A549 (cell line): ENCODE data around the gene CR1.
"Not testable (repeated sequence)": the region's sequence is repeated elsewhere in the genome, so short reads cannot be mapped to it uniquely, and the experiment has no call there.

Source experiments
- CEBPB ChIP-seq, 2 experiments: fragments of >200 bp in 1 of 2; sonication (Bioruptor Twin) in 1 of 2; formaldehyde crosslinking in 1 of 2; IDR thresholded peaks; 2 replicates each; pipeline ENCODE4 v1.6.1; 2012 to 2016
- CHD2 ChIP-seq: fragments of 150-350 bp; IDR thresholded peaks from 2 replicates; pipeline ENCODE4 v1.6.1; 2014; ENCODE audit warnings: low read length; ENCODE audit not compliant: partially characterized antibody
- CHD4 ChIP-seq: fragments of 200-600 bp; sonication (generic); IDR thresholded peaks from 2 replicates; pipeline ENCODE4 v1.6.1; 2016; ENCODE audit warnings: antibody characterized with exemption, mild to moderate bottlenecking, borderline replicate concordance
- EP300 ChIP-seq, 2 experiments: fragments of >200 bp; sonication (Bioruptor Twin); formaldehyde crosslinking; IDR thresholded peaks; 2 replicates in 1 of 2; 3 replicates in 1 of 2; pipeline ENCODE4 v1.6.1; 2016 to 2017
- HOXA7 ChIP-seq: fragments of 250-450 bp; sonication (Bioruptor Pico); IDR thresholded peaks from 2 replicates; pipeline ENCODE4 v1.5.0; 2020; ENCODE audit warnings: mild to moderate bottlenecking, moderate library complexity
- POLR2A ChIP-seq: IDR thresholded peaks from 2 replicates; pipeline ENCODE4 v1.6.1; 2012; ENCODE audit warnings: mild to moderate bottlenecking, low read length
- RAD21 ChIP-seq, 2 experiments: fragments of >200 bp in 1 of 2; sonication (Bioruptor Twin) in 1 of 2; formaldehyde crosslinking in 1 of 2; IDR thresholded peaks in 1 of 2; conservative IDR thresholded peaks in 1 of 2; 2 replicates in 1 of 2; 3 replicates in 1 of 2; pipeline ENCODE4 v1.6.1; 2012 to 2018; ENCODE audit warnings: inconsistent platforms in 1 of 2
- TP53 ChIP-seq: fragments of 250-450 bp; sonication (Bioruptor Pico); IDR thresholded peaks from 2 replicates; pipeline ENCODE4 v1.5.0; 2021; ENCODE audit warnings: mild to moderate bottlenecking, moderate library complexity
- ZC3H11A ChIP-seq: fragments of 450-650 bp; IDR thresholded peaks from 2 replicates; pipeline ENCODE4 v1.6.1; 2014; ENCODE audit warnings: antibody characterized with exemption, mild to moderate bottlenecking
- ZFP36 ChIP-seq: fragments of 450-650 bp; IDR thresholded peaks from 2 replicates; pipeline ENCODE4 v1.6.1; 2014; ENCODE audit warnings: borderline replicate concordance; ENCODE audit not compliant: partially characterized antibody
- ZNF302 ChIP-seq: fragments of 250-450 bp; sonication (Bioruptor Pico); IDR thresholded peaks from 2 replicates; pipeline ENCODE4 v1.9.0; 2021; ENCODE audit warnings: inconsistent platforms, mild to moderate bottlenecking, moderate library complexity
- TF ChIP-seq, protein P1 (sequence below): fragments of >200 bp; sonication (Bioruptor Twin); formaldehyde crosslinking; IDR thresholded peaks from 3 replicates; pipeline ENCODE4 v1.5.1; 2016
- TF ChIP-seq, protein P2 (sequence below): fragments of 200-600 bp; sonication (generic); IDR thresholded peaks from 2 replicates; pipeline ENCODE4 v1.6.1; 2016; ENCODE audit warnings: antibody characterized with exemption, mild to moderate bottlenecking, moderate library complexity

- TF ChIP-seq, protein P1, sequence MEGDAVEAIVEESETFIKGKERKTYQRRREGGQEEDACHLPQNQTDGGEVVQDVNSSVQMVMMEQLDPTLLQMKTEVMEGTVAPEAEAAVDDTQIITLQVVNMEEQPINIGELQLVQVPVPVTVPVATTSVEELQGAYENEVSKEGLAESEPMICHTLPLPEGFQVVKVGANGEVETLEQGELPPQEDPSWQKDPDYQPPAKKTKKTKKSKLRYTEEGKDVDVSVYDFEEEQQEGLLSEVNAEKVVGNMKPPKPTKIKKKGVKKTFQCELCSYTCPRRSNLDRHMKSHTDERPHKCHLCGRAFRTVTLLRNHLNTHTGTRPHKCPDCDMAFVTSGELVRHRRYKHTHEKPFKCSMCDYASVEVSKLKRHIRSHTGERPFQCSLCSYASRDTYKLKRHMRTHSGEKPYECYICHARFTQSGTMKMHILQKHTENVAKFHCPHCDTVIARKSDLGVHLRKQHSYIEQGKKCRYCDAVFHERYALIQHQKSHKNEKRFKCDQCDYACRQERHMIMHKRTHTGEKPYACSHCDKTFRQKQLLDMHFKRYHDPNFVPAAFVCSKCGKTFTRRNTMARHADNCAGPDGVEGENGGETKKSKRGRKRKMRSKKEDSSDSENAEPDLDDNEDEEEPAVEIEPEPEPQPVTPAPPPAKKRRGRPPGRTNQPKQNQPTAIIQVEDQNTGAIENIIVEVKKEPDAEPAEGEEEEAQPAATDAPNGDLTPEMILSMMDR, result not testable (repeated sequence)
- TF ChIP-seq HOXA7 (CRISPR knock-in tag); POLR2A; CHD4; ZNF302 (CRISPR knock-in tag); ZFP36; ZC3H11A; CEBPB (IDR thresholded peaks at IDR 0.05); RAD21 (conservative IDR thresholded peaks at IDR 0.05 in 1 of 2, IDR thresholded peaks at IDR 0.05 in 1 of 2); CHD2; EP300 (IDR thresholded peaks at IDR 0.05); TP53: not testable (repeated sequence)
- TF ChIP-seq, protein P2, sequence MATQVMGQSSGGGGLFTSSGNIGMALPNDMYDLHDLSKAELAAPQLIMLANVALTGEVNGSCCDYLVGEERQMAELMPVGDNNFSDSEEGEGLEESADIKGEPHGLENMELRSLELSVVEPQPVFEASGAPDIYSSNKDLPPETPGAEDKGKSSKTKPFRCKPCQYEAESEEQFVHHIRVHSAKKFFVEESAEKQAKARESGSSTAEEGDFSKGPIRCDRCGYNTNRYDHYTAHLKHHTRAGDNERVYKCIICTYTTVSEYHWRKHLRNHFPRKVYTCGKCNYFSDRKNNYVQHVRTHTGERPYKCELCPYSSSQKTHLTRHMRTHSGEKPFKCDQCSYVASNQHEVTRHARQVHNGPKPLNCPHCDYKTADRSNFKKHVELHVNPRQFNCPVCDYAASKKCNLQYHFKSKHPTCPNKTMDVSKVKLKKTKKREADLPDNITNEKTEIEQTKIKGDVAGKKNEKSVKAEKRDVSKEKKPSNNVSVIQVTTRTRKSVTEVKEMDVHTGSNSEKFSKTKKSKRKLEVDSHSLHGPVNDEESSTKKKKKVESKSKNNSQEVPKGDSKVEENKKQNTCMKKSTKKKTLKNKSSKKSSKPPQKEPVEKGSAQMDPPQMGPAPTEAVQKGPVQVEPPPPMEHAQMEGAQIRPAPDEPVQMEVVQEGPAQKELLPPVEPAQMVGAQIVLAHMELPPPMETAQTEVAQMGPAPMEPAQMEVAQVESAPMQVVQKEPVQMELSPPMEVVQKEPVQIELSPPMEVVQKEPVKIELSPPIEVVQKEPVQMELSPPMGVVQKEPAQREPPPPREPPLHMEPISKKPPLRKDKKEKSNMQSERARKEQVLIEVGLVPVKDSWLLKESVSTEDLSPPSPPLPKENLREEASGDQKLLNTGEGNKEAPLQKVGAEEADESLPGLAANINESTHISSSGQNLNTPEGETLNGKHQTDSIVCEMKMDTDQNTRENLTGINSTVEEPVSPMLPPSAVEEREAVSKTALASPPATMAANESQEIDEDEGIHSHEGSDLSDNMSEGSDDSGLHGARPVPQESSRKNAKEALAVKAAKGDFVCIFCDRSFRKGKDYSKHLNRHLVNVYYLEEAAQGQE, result not testable (repeated sequence)
Measured at GRCh38 chr1:207575381-207575780, 79.4 kb downstream of the CR1 start.
